Breast epithelium (tissue), 4 donors: ENCODE data around the gene CEP290. TPM values are rescaled to one million over a fixed set of nuclear protein-coding genes. Genes with fewer than 3 reads are reported as not detected.

Experiments
- DNase-seq, 2 donors: peaks; one replicate each; pipeline ENCODE4 v3.0.0-alpha.2; 2019; ENCODE audit warnings: low spot score in 2 of 2
- H3K27ac ChIP-seq, 2 donors: fragments of 200-600 bp; sonication (generic) in 1 of 2; one replicate each; pipeline ENCODE4 v1.5.1; 2016 to 2019; ENCODE audit warnings: mild to moderate bottlenecking in 1 of 2
- H3K27me3 ChIP-seq, 2 donors: fragments of 200-600 bp; sonication (generic) in 1 of 2; one replicate each; pipeline versions ENCODE4 v1.5.1 to v1.6.0; 2017 to 2019; ENCODE audit warnings: control low read depth in 1 of 2, mild to moderate bottlenecking in 1 of 2
- H3K36me3 ChIP-seq: fragments of 200-600 bp; one replicate; pipeline ENCODE4 v1.5.1; 2019
- H3K4me1 ChIP-seq, 2 donors: fragments of 200-600 bp; sonication (generic); one replicate each; pipeline ENCODE4 v1.5.1; 2016 to 2019; ENCODE audit warnings: control low read depth in 1 of 2
- H3K4me3 ChIP-seq, 3 donors: fragments of 200-600 bp; sonication (generic); 1 replicate in 2 of 3; 2 replicates in 1 of 3; pipeline ENCODE4 v1.5.1; 2016 to 2019; ENCODE audit warnings: mild to moderate bottlenecking in 3 of 3, moderate library complexity in 2 of 3
- H3K9me3 ChIP-seq, 2 donors: fragments of 200-600 bp; sonication (generic) in 1 of 2; one replicate each; pipeline ENCODE4 v1.5.1; 2016 to 2019; ENCODE audit warnings: control low read depth in 1 of 2
- CTCF ChIP-seq, 3 donors: fragments of 450-650 bp; IDR thresholded peaks; one replicate each; pipeline ENCODE4 v1.5.1; 2016 to 2017; ENCODE audit warnings: antibody characterized with exemption in 3 of 3, mild to moderate bottlenecking in 3 of 3, moderate library complexity in 3 of 3
- POLR2A ChIP-seq: fragments of 450-650 bp; IDR thresholded peaks from one replicate; pipeline ENCODE4 v1.6.1; 2016; ENCODE audit warnings: antibody characterized with exemption, mild to moderate bottlenecking, moderate library complexity
- POLR2AphosphoS5 ChIP-seq, 3 donors: sonication (generic); formaldehyde crosslinking; IDR thresholded peaks; one replicate each; pipeline ENCODE4 v1.6.1; 2017; ENCODE audit warnings: antibody characterized with exemption in 3 of 3
- intact Hi-C: fragments of 100-400 bp; cut with DNase I; formaldehyde crosslinking; loops from one replicate; pipeline ENCODE4 v1.15.1; 2023; ENCODE audit warnings: low total_unique reads
- total RNA-seq, 3 donors: library from RNA; depleted of rRNA; stranded (reverse); fragments of >200 nt; gene quantifications; one replicate each; pipeline ENCODE4 v1.1.0, GENCODE V29; 2016

CEP290 gene
- total RNA-seq, 3 donors from 2014 or later: 16.6 to 27.1 (median 24.6) TPM

- intact Hi-C loops: no loop called here
- no peaks in the 10 kb centered on the region for H3K4me1 ChIP-seq
- H3K27me3 ChIP-seq: no peaks in the 10 kb centered on the region
- no peak for DNase-seq
- no peak overlapping the region for H3K4me3 ChIP-seq
- no peaks in the 10 kb centered on the region for H3K9me3 ChIP-seq
- H3K27ac ChIP-seq: no peak overlapping the region
- H3K36me3 ChIP-seq: peaks cover 7% of the 10 kb centered on the region
- TF ChIP-seq POLR2AphosphoS5 (IDR thresholded peaks at IDR 0.05) (no peak), POLR2A (no peak), CTCF (IDR thresholded peaks at IDR 0.05) (no peak)
Observed at GRCh38 chr12:88132392-88132791, 9.5 kb downstream of the CEP290 start.

- intact Hi-C loops: no loop called here
- TF ChIP-seq POLR2A: no peak
- TF ChIP-seq POLR2AphosphoS5 (IDR thresholded peaks at IDR 0.05): no peak
- TF ChIP-seq CTCF (IDR thresholded peaks at IDR 0.05): no peak
- Histone ChIP-seq H3K4me3 (no peak overlapping the region), H3K27ac (no peak overlapping the region), H3K36me3 (peaks cover 7% of the 10 kb centered on the region), H3K27me3 (no peaks in the 10 kb centered on the region), H3K4me1 (no peaks in the 10 kb centered on the region), H3K9me3 (no peaks in the 10 kb centered on the region)
- DNase-seq: no peak
Observed at GRCh38 chr12:88127855-88128254, 14.0 kb downstream of the CEP290 start.

- Histone ChIP-seq H3K4me1 (no peaks in the 10 kb centered on the region), H3K36me3 (peaks cover 7% of the 10 kb centered on the region), H3K27me3 (no peaks in the 10 kb centered on the region), H3K27ac (no peak overlapping the region), H3K9me3 (no peaks in the 10 kb centered on the region), H3K4me3 (no peak overlapping the region)
- no peak for DNase-seq
- TF ChIP-seq POLR2A (no peak), CTCF (IDR thresholded peaks at IDR 0.05) (no peak), POLR2AphosphoS5 (IDR thresholded peaks at IDR 0.05) (no peak)
- intact Hi-C loops: no loop called here
Observed at GRCh38 chr12:88127099-88127498, 14.8 kb downstream of the CEP290 start.

GRCh38 chr12:88122666-88123065 is 19.2 kb downstream of the CEP290 start:
- intact Hi-C loops: no loop called here
- no peaks in the 10 kb centered on the region for H3K9me3 ChIP-seq
- H3K27me3 ChIP-seq: no peaks in the 10 kb centered on the region
- no peak overlapping the region for H3K4me3 ChIP-seq
- H3K36me3 ChIP-seq: no peaks in the 10 kb centered on the region
- DNase-seq: no peak
- H3K4me1 ChIP-seq: no peaks in the 10 kb centered on the region
- TF ChIP-seq POLR2A (no peak), POLR2AphosphoS5 (IDR thresholded peaks at IDR 0.05) (no peak), CTCF (IDR thresholded peaks at IDR 0.05) (no peak)
- no peak overlapping the region for H3K27ac ChIP-seq

- Histone ChIP-seq H3K4me3 (no peak overlapping the region), H3K9me3 (no peaks in the 10 kb centered on the region), H3K27me3 (no peaks in the 10 kb centered on the region), H3K4me1 (no peaks in the 10 kb centered on the region), H3K27ac (no peak overlapping the region), H3K36me3 (no peaks in the 10 kb centered on the region)
- no peak for DNase-seq
- intact Hi-C loops: no loop called here
- no peak for TF ChIP-seq POLR2A
- TF ChIP-seq POLR2AphosphoS5 (IDR thresholded peaks at IDR 0.05): no peak
- no peak for TF ChIP-seq CTCF (IDR thresholded peaks at IDR 0.05)
Observed at GRCh38 chr12:88113871-88114270, 28.0 kb downstream of the CEP290 start.
